Esophagus squamous epithelium (tissue), 5 donors: ENCODE measurements around the gene MORN1. TPM values are rescaled to one million over a fixed set of nuclear protein-coding genes. Genes with fewer than 3 reads are reported as not detected.
A peak's percentile ranks its signal among the peaks of the same experiment; 100 is the strongest.

ENCODE experiments used
- DNase-seq: peaks from one replicate; lab custom pipeline; 2025; lab: John Stamatoyannopoulos, UW
- H3K27ac ChIP-seq, 4 donors: fragments of 200-600 bp; sonication (generic); one replicate each; pipeline ENCODE4 v1.5.1; 2016 to 2019; ENCODE audit warnings: mild to moderate bottlenecking in 1 of 4
- H3K27me3 ChIP-seq, 4 donors: fragments of 200-600 bp; sonication (generic); 1 replicate in 3 of 4; 2 replicates in 1 of 4; pipeline versions ENCODE4 v1.5.1 to v1.6.0; 2017 to 2021; ENCODE audit warnings: antibody characterized with exemption in 1 of 4
- H3K36me3 ChIP-seq, 3 donors: fragments of 200-600 bp; sonication (generic); one replicate each; pipeline ENCODE4 v1.5.1; 2016 to 2019
- H3K4me1 ChIP-seq, 3 donors: fragments of 200-600 bp; sonication (generic); one replicate each; pipeline ENCODE4 v1.5.1; 2017 to 2019
- H3K4me3 ChIP-seq, 4 donors: fragments of 200-600 bp; sonication (generic); 1 replicate in 3 of 4; 2 replicates in 1 of 4; pipeline ENCODE4 v1.5.1; 2016 to 2019; ENCODE audit warnings: mild to moderate bottlenecking in 2 of 4, moderate library complexity in 1 of 4
- H3K9me3 ChIP-seq, 3 donors: fragments of 200-600 bp; sonication (generic); one replicate each; pipeline ENCODE4 v1.5.1; 2016 to 2019
- POLR2A ChIP-seq, 4 donors: fragments of 450-650 bp; IDR thresholded peaks; one replicate each; pipeline ENCODE4 v1.6.1; 2017; ENCODE audit warnings: antibody characterized with exemption in 4 of 4, mild to moderate bottlenecking in 4 of 4, moderate library complexity in 3 of 4
- WGBS, 2 donors: methylation state at CpG; one replicate each; pipeline ENCODE4 v1.1.5; 2018; 5-methylcytosine and 5-hydroxymethylcytosine counted together
- intact Hi-C: fragments of 100-400 bp; cut with DNase I; formaldehyde crosslinking; loops from one replicate; pipeline ENCODE4 v1.15.0; 2022
- total RNA-seq, 4 donors: library from RNA; depleted of rRNA; stranded (reverse); fragments of >200 nt; gene quantifications; one replicate each; pipeline ENCODE4 v1.1.0, GENCODE V29; 2016
- TF ChIP-seq, protein P1 (sequence below), 6 experiments: fragments of 450-650 bp in 4 of 6; fragments of 200-600 bp in 2 of 6; sonication (generic) in 2 of 6; IDR thresholded peaks; one replicate each; pipeline ENCODE4 v1.5.1; 2016 to 2019; ENCODE audit warnings: antibody characterized with exemption in 6 of 6, mild to moderate bottlenecking in 4 of 6, moderate library complexity in 4 of 6
- donor health status: DM: yes; HTN: yes; CAD: no.

Gene MORN1
- total RNA-seq, 4 donors from 2014 or later: 6.7 to 10.8 (median 7.0) TPM

DNA sequence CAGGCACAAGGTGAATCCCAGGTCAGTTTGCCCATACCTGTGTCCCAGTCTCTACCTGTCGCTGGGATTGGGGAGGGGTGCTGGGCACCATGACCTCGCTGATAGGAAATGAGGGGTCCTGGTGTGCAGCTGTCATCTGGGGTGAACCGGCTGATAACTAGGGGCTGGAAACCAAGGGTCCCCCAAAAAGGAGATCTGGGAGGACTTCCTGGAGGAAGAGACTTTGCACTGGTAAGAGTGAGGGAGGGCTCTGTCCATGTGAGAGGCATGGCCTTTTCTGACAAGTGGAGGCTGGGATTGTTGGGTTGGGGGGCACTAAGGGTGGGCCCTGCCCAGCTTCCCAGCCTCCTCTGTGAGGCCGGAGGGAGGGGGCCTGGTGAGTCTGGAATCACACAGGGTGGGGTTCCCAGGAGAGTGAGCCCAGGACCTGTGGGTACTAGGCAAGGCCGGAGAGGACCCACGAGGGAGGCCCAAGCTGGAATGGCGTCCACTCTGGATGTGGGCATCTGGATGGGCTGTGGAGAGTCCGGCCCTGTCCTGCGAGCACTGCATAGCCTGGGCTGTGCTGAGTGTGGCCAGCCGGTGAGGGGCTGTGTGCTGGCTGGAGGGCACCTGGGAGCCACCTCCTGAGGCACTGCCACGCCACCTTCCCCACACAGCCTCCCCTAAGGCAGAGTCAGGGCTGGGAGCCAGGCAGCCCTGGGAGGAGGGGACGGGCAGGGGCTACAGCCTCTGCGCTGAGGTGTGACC is 25.9 kb upstream of the MORN1 start:
- Histone ChIP-seq H3K4me3 (peak overlapping the region; percentile 23 to 59 (median 36)), H3K4me1 (peaks cover 27 to 51% (median 32%) of the 10 kb centered on the region in 3 donors), H3K27ac (peak overlapping the region; percentile 74 to 89 (median 79)), H3K27me3 (peaks cover 0 to 62% (median 0%) of the 10 kb centered on the region in 4 donors), H3K9me3 (no peaks in the 10 kb centered on the region), H3K36me3 (no peaks in the 10 kb centered on the region)
- no peak for DNase-seq
- intact Hi-C loops: no loop called here
- 80% methylated on average over 4 of the region's 13 CpGs; no CpG with 5 or more reads in 1 of the 2 donors for WGBS, 2 donors
- TF ChIP-seq, protein P1, sequence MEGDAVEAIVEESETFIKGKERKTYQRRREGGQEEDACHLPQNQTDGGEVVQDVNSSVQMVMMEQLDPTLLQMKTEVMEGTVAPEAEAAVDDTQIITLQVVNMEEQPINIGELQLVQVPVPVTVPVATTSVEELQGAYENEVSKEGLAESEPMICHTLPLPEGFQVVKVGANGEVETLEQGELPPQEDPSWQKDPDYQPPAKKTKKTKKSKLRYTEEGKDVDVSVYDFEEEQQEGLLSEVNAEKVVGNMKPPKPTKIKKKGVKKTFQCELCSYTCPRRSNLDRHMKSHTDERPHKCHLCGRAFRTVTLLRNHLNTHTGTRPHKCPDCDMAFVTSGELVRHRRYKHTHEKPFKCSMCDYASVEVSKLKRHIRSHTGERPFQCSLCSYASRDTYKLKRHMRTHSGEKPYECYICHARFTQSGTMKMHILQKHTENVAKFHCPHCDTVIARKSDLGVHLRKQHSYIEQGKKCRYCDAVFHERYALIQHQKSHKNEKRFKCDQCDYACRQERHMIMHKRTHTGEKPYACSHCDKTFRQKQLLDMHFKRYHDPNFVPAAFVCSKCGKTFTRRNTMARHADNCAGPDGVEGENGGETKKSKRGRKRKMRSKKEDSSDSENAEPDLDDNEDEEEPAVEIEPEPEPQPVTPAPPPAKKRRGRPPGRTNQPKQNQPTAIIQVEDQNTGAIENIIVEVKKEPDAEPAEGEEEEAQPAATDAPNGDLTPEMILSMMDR (IDR thresholded peaks at IDR 0.05): no peak
- no peak for TF ChIP-seq POLR2A (IDR thresholded peaks at IDR 0.05)

DNA sequence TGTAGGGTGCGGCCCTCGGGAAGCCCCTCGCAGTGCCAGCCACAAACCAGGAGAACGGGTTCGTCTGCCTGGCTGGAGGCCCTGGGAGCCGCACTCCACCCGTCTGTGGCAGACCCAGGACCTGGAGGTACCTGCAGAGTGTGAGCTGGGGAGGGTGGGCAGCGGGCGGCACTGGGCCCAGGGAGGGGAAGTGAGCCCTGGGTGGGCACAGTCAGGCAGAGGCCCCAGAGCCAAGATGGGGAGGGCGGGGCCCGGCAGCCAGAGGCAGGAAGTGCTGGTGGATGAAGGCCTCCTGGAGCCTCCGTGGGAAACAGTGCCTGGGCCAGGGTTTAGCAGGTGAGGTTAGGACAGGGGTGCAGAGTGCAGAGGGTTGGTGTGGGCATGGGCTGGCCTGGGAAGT is 25.0 kb upstream of the MORN1 start:
- 10% methylated on average over 3 of the region's 12 CpGs; no CpG with 5 or more reads in 1 of the 2 donors for WGBS, 2 donors
- peaks cover 33 to 60% (median 37%) of the 10 kb centered on the region in 3 donors for H3K4me1 ChIP-seq
- peak overlapping the region; percentile 23 to 59 (median 36) for H3K4me3 ChIP-seq
- TF ChIP-seq POLR2A (IDR thresholded peaks at IDR 0.05): no peak
- TF ChIP-seq, protein P1 (IDR thresholded peaks at IDR 0.05): no peak
- peaks cover 0 to 60% (median 0%) of the 10 kb centered on the region in 4 donors for H3K27me3 ChIP-seq
- H3K36me3 ChIP-seq: no peaks in the 10 kb centered on the region
- intact Hi-C loops: no loop called here
- H3K27ac ChIP-seq: peak overlapping the region; percentile 74 to 89 (median 79)
- H3K9me3 ChIP-seq: no peaks in the 10 kb centered on the region
- no peak for DNase-seq

DNA sequence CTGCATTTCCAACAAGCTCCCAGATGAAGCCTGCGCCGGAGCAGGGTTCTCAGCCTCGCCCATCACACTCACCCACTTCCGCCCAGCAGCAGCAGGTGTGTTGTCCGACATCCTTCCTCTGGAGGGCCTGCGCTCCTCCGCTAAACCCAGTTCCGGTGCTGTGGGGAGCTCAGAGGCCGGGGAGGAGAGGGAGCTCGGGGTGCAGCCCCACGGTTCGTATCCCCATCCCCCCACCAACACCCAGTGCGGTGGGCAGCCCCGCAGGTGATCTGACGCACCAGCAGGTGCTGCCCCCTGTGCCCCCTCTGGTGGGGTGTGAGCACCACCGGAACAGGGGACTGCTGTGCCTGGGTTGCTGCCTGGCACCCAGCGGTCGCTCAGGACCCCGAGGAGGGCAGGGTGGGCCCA is 24.5 kb upstream of the MORN1 start:
- Histone ChIP-seq H3K36me3 (no peaks in the 10 kb centered on the region), H3K27me3 (peaks cover 0 to 54% (median 0%) of the 10 kb centered on the region in 4 donors), H3K4me3 (peak overlapping the region; percentile 23 to 59 (median 36)), H3K27ac (peak overlapping the region; percentile 74 to 89 (median 79)), H3K9me3 (no peaks in the 10 kb centered on the region), H3K4me1 (peaks cover 34 to 65% (median 37%) of the 10 kb centered on the region in 3 donors)
- TF ChIP-seq, protein P1 (IDR thresholded peaks at IDR 0.05): peak in 1 of 6 experiments; percentile 25
- no peak for TF ChIP-seq POLR2A (IDR thresholded peaks at IDR 0.05)
- intact Hi-C loops: no loop called here
- WGBS, 2 donors: no CpG with 5 or more reads among the region's 19 CpGs
- DNase-seq: no peak

DNA sequence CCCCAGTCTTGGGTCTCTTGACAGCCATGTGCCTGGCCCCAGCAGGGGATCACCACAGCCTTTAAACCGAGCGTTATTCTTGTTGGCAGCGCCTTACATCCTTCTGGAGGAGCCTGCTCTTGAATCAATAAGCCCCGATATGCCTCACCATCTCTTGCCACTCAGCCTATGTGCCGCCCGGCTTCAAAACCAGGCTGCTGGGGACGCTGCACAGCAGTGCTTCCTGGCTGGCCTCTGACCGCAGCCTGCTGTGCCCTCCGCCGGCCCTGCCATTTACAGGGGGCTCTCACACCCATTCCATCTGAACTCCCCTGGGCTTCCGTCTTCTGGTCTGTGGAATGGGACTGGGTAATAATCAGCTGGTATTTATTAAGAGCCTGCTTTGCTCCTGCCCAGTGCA is 24.0 kb upstream of the MORN1 start:
- Histone ChIP-seq H3K36me3 (peaks cover 0 to 3% (median 0%) of the 10 kb centered on the region in 3 donors), H3K27ac (peak overlapping the region; percentile 74 to 89 (median 79)), H3K4me1 (peaks cover 34 to 65% (median 37%) of the 10 kb centered on the region in 3 donors), H3K9me3 (no peaks in the 10 kb centered on the region), H3K4me3 (no peak overlapping the region), H3K27me3 (peaks cover 0 to 50% (median 0%) of the 10 kb centered on the region in 4 donors)
- intact Hi-C loops: no loop called here
- DNase-seq: no peak
- TF ChIP-seq POLR2A (IDR thresholded peaks at IDR 0.05): no peak
- TF ChIP-seq, protein P1 (IDR thresholded peaks at IDR 0.05): no peak
- WGBS, 2 donors: 57 to 69% methylated on average over 7 to 10 of the region's 11 CpGs
